GM21360 (cell line): ENCODE measurements around the gene OR2V2.
"Not testable (repeated sequence)": the region's sequence is repeated elsewhere in the genome, so short reads cannot be mapped to it uniquely, and the experiment has no call there.

Experiments used
- ATAC-seq: cut with Tn5 transposase; IDR thresholded peaks from one replicate; pipeline ENCODE4 v1.9.1; 2021; ENCODE audit warnings: mild to moderate bottlenecking, moderate library complexity; ENCODE audit not compliant: unreplicated experiment

OR2V2 gene

GRCh38 chr5:181142054-181142453 is 5.3 kb upstream of the OR2V2 start:
- no peak for ATAC-seq

GRCh38 chr5:181145133-181145532 is 2.3 kb upstream of the OR2V2 start:
- ATAC-seq = no peak

GRCh38 chr5:181149355-181149754 is 2.0 kb downstream of the OR2V2 start:
- ATAC-seq = no peak

GRCh38 chr5:181149806-181150733 is 2.7 kb downstream of the OR2V2 start:
- ATAC-seq = no peak

GRCh38 chr5:181151146-181151545 is 3.8 kb downstream of the OR2V2 start:
- no peak for ATAC-seq

GRCh38 chr5:181152406-181152805 is 5.0 kb downstream of the OR2V2 start:
- no peak for ATAC-seq

GRCh38 chr5:181153814-181154213 is 6.4 kb downstream of the OR2V2 start:
- no peak for ATAC-seq

GRCh38 chr5:181156758-181157157 is 9.4 kb downstream of the OR2V2 start:
- ATAC-seq = no peak

- no peak for ATAC-seq
These were observed 11.5 kb downstream of the OR2V2 start for GRCh38 chr5:181158869-181159268.

- peak; percentile 45 for ATAC-seq
These were observed 12.1 kb downstream of the OR2V2 start for GRCh38 chr5:181159286-181160151.

- ATAC-seq = peak; percentile 72
These were observed 12.9 kb downstream of the OR2V2 start for GRCh38 chr5:181160152-181160754.

GRCh38 chr5:181160755-181161533 is 13.6 kb downstream of the OR2V2 start:
- not testable (repeated sequence) for ATAC-seq

- no peak for ATAC-seq
These were observed 14.3 kb downstream of the OR2V2 start for GRCh38 chr5:181161534-181162175.

- no peak for ATAC-seq
These were observed 16.2 kb downstream of the OR2V2 start for GRCh38 chr5:181163487-181164075.

- ATAC-seq = no peak
These were observed 16.9 kb downstream of the OR2V2 start for GRCh38 chr5:181164076-181164952.

GRCh38 chr5:181166812-181167733 is 19.7 kb downstream of the OR2V2 start:
- ATAC-seq = no peak

GRCh38 chr5:181167814-181168488 is 20.6 kb downstream of the OR2V2 start:
- no peak for ATAC-seq
